H1 (cell line): ENCODE data around the gene ZNF486. TPM values are rescaled to one million over a fixed set of nuclear protein-coding genes. Genes with fewer than 3 reads are reported as not detected.

Experiments used
- CTCF ChIP-seq, 3 experiments: IDR thresholded peaks; 1 replicate in 2 of 3; 2 replicates in 1 of 3; pipeline versions ENCODE4 v1.5.1 to v1.6.1; 2011; ENCODE audit warnings: low read length in 3 of 3, mild to moderate bottlenecking in 3 of 3, inconsistent platforms in 2 of 3, low read depth in 1 of 3, moderate library complexity in 1 of 3; ENCODE audit not compliant: insufficient read depth in 1 of 3; ENCODE audit errors: control extremely low read depth in 1 of 3
- HDAC2 ChIP-seq, 2 experiments: fragments of 300-600 bp in 1 of 2; sonication (generic) in 1 of 2; IDR thresholded peaks; 2 replicates each; pipeline ENCODE4 v1.6.1; 2011 to 2012; ENCODE audit warnings: low read depth in 2 of 2, low read length in 2 of 2, mild to moderate bottlenecking in 2 of 2, moderate library complexity in 2 of 2, borderline replicate concordance in 1 of 2, inconsistent platforms in 1 of 2
- TAF1 ChIP-seq: IDR thresholded peaks from 2 replicates; pipeline ENCODE4 v1.6.1; 2011; ENCODE audit warnings: mild to moderate bottlenecking, low read depth, low read length
- polyA plus RNA-seq, 7 experiments: library from polyadenylated mRNA; depleted of rRNA in 3 of 7; stranded (reverse) in 5 of 7; unstranded in 2 of 7; fragments of >200 nt in 5 of 7; fragments of 200-250 nt in 2 of 7; gene quantifications; 1 replicate in 5 of 7; 2 replicates in 1 of 7; 4 replicates in 1 of 7; pipeline versions ENCODE4 v1.2.1 to v1.2.3, GENCODE V29; 2011 to 2013; ENCODE audit warnings: missing spikeins in 2 of 7, mixed read lengths in 2 of 7
- total RNA-seq: library from RNA; stranded (reverse); fragmentation: NEBNext Ultra II Directional; extraction: Animal tissue kit (Norgen Biotek cat#: 25700); gene quantifications from 2 replicates; pipeline ENCODE4 v1.2.1, GENCODE V29; 2021
- TF ChIP-seq, protein P1 (sequence below): fragments of 300-600 bp; sonication (generic); IDR thresholded peaks from 2 replicates; pipeline ENCODE4 v1.7.1; 2012; ENCODE audit warnings: low read length, moderate library complexity, mild to moderate bottlenecking, inconsistent platforms; ENCODE audit not compliant: insufficient replicate concordance
- TF ChIP-seq, protein P2 (sequence below): IDR thresholded peaks from 2 replicates; pipeline ENCODE4 v1.6.1; 2012; ENCODE audit warnings: inconsistent platforms
- TF ChIP-seq, protein P3 (sequence below): IDR thresholded peaks from 2 replicates; pipeline ENCODE4 v1.6.1; 2011; ENCODE audit warnings: low read length, improper control_type of control experiment

The ZNF486 gene
- total and polyA plus RNA-seq, 2 of the 8 experiments (the other 6 are each of a cell fraction or from before 2014, with no cell fraction given): 10.7 to 23.4 TPM

GRCh38 chr19:20167020-20167644 is at the start of gene ZNF486 (continued):
- TF ChIP-seq, protein P1, sequence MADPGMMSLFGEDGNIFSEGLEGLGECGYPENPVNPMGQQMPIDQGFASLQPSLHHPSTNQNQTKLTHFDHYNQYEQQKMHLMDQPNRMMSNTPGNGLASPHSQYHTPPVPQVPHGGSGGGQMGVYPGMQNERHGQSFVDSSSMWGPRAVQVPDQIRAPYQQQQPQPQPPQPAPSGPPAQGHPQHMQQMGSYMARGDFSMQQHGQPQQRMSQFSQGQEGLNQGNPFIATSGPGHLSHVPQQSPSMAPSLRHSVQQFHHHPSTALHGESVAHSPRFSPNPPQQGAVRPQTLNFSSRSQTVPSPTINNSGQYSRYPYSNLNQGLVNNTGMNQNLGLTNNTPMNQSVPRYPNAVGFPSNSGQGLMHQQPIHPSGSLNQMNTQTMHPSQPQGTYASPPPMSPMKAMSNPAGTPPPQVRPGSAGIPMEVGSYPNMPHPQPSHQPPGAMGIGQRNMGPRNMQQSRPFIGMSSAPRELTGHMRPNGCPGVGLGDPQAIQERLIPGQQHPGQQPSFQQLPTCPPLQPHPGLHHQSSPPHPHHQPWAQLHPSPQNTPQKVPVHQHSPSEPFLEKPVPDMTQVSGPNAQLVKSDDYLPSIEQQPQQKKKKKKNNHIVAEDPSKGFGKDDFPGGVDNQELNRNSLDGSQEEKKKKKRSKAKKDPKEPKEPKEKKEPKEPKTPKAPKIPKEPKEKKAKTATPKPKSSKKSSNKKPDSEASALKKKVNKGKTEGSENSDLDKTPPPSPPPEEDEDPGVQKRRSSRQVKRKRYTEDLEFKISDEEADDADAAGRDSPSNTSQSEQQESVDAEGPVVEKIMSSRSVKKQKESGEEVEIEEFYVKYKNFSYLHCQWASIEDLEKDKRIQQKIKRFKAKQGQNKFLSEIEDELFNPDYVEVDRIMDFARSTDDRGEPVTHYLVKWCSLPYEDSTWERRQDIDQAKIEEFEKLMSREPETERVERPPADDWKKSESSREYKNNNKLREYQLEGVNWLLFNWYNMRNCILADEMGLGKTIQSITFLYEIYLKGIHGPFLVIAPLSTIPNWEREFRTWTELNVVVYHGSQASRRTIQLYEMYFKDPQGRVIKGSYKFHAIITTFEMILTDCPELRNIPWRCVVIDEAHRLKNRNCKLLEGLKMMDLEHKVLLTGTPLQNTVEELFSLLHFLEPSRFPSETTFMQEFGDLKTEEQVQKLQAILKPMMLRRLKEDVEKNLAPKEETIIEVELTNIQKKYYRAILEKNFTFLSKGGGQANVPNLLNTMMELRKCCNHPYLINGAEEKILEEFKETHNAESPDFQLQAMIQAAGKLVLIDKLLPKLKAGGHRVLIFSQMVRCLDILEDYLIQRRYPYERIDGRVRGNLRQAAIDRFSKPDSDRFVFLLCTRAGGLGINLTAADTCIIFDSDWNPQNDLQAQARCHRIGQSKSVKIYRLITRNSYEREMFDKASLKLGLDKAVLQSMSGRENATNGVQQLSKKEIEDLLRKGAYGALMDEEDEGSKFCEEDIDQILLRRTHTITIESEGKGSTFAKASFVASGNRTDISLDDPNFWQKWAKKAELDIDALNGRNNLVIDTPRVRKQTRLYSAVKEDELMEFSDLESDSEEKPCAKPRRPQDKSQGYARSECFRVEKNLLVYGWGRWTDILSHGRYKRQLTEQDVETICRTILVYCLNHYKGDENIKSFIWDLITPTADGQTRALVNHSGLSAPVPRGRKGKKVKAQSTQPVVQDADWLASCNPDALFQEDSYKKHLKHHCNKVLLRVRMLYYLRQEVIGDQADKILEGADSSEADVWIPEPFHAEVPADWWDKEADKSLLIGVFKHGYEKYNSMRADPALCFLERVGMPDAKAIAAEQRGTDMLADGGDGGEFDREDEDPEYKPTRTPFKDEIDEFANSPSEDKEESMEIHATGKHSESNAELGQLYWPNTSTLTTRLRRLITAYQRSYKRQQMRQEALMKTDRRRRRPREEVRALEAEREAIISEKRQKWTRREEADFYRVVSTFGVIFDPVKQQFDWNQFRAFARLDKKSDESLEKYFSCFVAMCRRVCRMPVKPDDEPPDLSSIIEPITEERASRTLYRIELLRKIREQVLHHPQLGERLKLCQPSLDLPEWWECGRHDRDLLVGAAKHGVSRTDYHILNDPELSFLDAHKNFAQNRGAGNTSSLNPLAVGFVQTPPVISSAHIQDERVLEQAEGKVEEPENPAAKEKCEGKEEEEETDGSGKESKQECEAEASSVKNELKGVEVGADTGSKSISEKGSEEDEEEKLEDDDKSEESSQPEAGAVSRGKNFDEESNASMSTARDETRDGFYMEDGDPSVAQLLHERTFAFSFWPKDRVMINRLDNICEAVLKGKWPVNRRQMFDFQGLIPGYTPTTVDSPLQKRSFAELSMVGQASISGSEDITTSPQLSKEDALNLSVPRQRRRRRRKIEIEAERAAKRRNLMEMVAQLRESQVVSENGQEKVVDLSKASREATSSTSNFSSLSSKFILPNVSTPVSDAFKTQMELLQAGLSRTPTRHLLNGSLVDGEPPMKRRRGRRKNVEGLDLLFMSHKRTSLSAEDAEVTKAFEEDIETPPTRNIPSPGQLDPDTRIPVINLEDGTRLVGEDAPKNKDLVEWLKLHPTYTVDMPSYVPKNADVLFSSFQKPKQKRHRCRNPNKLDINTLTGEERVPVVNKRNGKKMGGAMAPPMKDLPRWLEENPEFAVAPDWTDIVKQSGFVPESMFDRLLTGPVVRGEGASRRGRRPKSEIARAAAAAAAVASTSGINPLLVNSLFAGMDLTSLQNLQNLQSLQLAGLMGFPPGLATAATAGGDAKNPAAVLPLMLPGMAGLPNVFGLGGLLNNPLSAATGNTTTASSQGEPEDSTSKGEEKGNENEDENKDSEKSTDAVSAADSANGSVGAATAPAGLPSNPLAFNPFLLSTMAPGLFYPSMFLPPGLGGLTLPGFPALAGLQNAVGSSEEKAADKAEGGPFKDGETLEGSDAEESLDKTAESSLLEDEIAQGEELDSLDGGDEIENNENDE: no peak
- peak; percentile 96 for TF ChIP-seq TAF1
- TF ChIP-seq, protein P2, sequence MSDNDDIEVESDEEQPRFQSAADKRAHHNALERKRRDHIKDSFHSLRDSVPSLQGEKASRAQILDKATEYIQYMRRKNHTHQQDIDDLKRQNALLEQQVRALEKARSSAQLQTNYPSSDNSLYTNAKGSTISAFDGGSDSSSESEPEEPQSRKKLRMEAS: no peak
- TF ChIP-seq, protein P3, sequence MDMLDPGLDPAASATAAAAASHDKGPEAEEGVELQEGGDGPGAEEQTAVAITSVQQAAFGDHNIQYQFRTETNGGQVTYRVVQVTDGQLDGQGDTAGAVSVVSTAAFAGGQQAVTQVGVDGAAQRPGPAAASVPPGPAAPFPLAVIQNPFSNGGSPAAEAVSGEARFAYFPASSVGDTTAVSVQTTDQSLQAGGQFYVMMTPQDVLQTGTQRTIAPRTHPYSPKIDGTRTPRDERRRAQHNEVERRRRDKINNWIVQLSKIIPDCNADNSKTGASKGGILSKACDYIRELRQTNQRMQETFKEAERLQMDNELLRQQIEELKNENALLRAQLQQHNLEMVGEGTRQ: no peak
- TF ChIP-seq HDAC2 (IDR thresholded peaks at IDR 0.05; ENCODE audit: borderline replicate concordance in 1 of 2, low read depth in 2 of 2, low read length in 2 of 2): peak in 1 of 2 experiments; percentile 28; a peak in 1 of 4 replicates
- TF ChIP-seq CTCF (IDR thresholded peaks at IDR 0.05; ENCODE audit: control extremely low read depth in 1 of 3, insufficient read depth in 1 of 3, low read depth in 1 of 3, low read length in 3 of 3): no peak
